Peyer's patch (tissue), 4 donors: Measurements from ENCODE around the gene PYCARD. TPM values are rescaled to one million over a fixed set of nuclear protein-coding genes. Genes with fewer than 3 reads are reported as not detected.

Experiments
- DNase-seq, 3 donors: peaks; one replicate each; pipeline ENCODE4 v3.0.0-alpha.2; 2017 to 2019
- H3K27ac ChIP-seq, 4 donors: fragments of 200-600 bp; sonication (generic); one replicate each; pipeline ENCODE4 v1.5.1; 2016 to 2019
- H3K27me3 ChIP-seq, 2 donors: fragments of 200-600 bp; sonication (generic); one replicate each; pipeline ENCODE4 v1.5.1; 2019
- H3K36me3 ChIP-seq, 3 donors: fragments of 200-600 bp; sonication (generic); one replicate each; pipeline ENCODE4 v1.5.1; 2016 to 2019
- H3K4me1 ChIP-seq, 4 donors: fragments of 200-600 bp; sonication (generic); one replicate each; pipeline ENCODE4 v1.5.1; 2016 to 2019
- H3K4me3 ChIP-seq, 4 donors: fragments of 200-600 bp; sonication (generic); 1 replicate in 3 of 4; 2 replicates in 1 of 4; pipeline ENCODE4 v1.5.1; 2016 to 2019; ENCODE audit warnings: mild to moderate bottlenecking in 1 of 4
- H3K9me3 ChIP-seq, 4 donors: fragments of 200-600 bp; sonication (generic); one replicate each; pipeline ENCODE4 v1.5.1; 2016 to 2019; ENCODE audit warnings: mild to moderate bottlenecking in 1 of 4
- CTCF ChIP-seq, 6 experiments: fragments of 450-650 bp in 4 of 6; fragments of 200-600 bp in 2 of 6; sonication (generic) in 1 of 6; IDR thresholded peaks; one replicate each; pipeline ENCODE4 v1.5.1; 2017 to 2019; ENCODE audit warnings: antibody characterized with exemption in 6 of 6, mild to moderate bottlenecking in 3 of 6, moderate library complexity in 1 of 6
- POLR2A ChIP-seq, 2 donors: fragments of 450-650 bp; IDR thresholded peaks; one replicate each; pipeline ENCODE4 v1.5.1; 2017; ENCODE audit warnings: antibody characterized with exemption in 2 of 2, mild to moderate bottlenecking in 2 of 2, moderate library complexity in 2 of 2
- total RNA-seq, 4 donors: library from RNA; depleted of rRNA; stranded (reverse); fragments of >200 nt; gene quantifications; one replicate each; pipeline ENCODE4 v1.1.0, GENCODE V29; 2016

Gene PYCARD
- total RNA-seq, 4 donors from 2014 or later, result 91.1 to 201 (median 125) TPM

GRCh38 chr16:31224092-31224955 lies 21.8 kb upstream of the PYCARD start:
- no peak overlapping the region for H3K27ac ChIP-seq
- H3K9me3 ChIP-seq, result no peaks in the 10 kb centered on the region
- no peak overlapping the region for H3K4me3 ChIP-seq
- H3K27me3 ChIP-seq, result no peaks in the 10 kb centered on the region
- TF ChIP-seq CTCF (IDR thresholded peaks at IDR 0.05) (no peak), POLR2A (IDR thresholded peaks at IDR 0.05) (no peak)
- no peaks in the 10 kb centered on the region for H3K4me1 ChIP-seq
- H3K36me3 ChIP-seq, result no peaks in the 10 kb centered on the region
- no peak for DNase-seq

GRCh38 chr16:31223044-31223443 lies 20.5 kb upstream of the PYCARD start:
- TF ChIP-seq CTCF (IDR thresholded peaks at IDR 0.05) (no peak), POLR2A (IDR thresholded peaks at IDR 0.05) (no peak)
- Histone ChIP-seq H3K27me3 (no peaks in the 10 kb centered on the region), H3K9me3 (no peaks in the 10 kb centered on the region), H3K4me3 (no peak overlapping the region), H3K4me1 (no peaks in the 10 kb centered on the region), H3K27ac (no peak overlapping the region), H3K36me3 (no peaks in the 10 kb centered on the region)
- no peak for DNase-seq

GRCh38 chr16:31221357-31222160 lies 19.0 kb upstream of the PYCARD start:
- no peak for DNase-seq
- Histone ChIP-seq H3K4me1 (peaks cover 0 to 7% (median 5%) of the 10 kb centered on the region in 4 donors), H3K27me3 (peaks cover 0 to 7% of the 10 kb centered on the region in 2 donors), H3K4me3 (no peak overlapping the region), H3K27ac (no peak overlapping the region), H3K9me3 (no peaks in the 10 kb centered on the region), H3K36me3 (no peaks in the 10 kb centered on the region)
- no peak for TF ChIP-seq POLR2A (IDR thresholded peaks at IDR 0.05)
- no peak for TF ChIP-seq CTCF (IDR thresholded peaks at IDR 0.05)

GRCh38 chr16:31219154-31219741 lies 16.7 kb upstream of the PYCARD start:
- DNase-seq, result no peak
- Histone ChIP-seq H3K27ac (no peak overlapping the region), H3K4me1 (peaks cover 0 to 27% (median 22%) of the 10 kb centered on the region in 4 donors), H3K36me3 (no peaks in the 10 kb centered on the region), H3K4me3 (no peak overlapping the region), H3K9me3 (no peaks in the 10 kb centered on the region), H3K27me3 (peaks cover 0 to 21% of the 10 kb centered on the region in 2 donors)
- TF ChIP-seq POLR2A (IDR thresholded peaks at IDR 0.05), result no peak
- no peak for TF ChIP-seq CTCF (IDR thresholded peaks at IDR 0.05)

- H3K27me3 ChIP-seq, result peaks cover 0 to 21% of the 10 kb centered on the region in 2 donors
- no peak overlapping the region for H3K27ac ChIP-seq
- H3K4me1 ChIP-seq, result peaks cover 0 to 27% (median 22%) of the 10 kb centered on the region in 4 donors
- no peaks in the 10 kb centered on the region for H3K36me3 ChIP-seq
- H3K4me3 ChIP-seq, result peak overlapping the region in 2 of 4 donors; percentile 8 to 45
- DNase-seq, result no peak
- H3K9me3 ChIP-seq, result no peaks in the 10 kb centered on the region
- no peak for TF ChIP-seq CTCF (IDR thresholded peaks at IDR 0.05)
- no peak for TF ChIP-seq POLR2A (IDR thresholded peaks at IDR 0.05)
Observed at GRCh38 chr16:31217136-31217530, 14.6 kb upstream of the PYCARD start.
